H1 (cell line): ENCODE measurements around the gene FERMT1. TPM values are rescaled to one million over a fixed set of nuclear protein-coding genes. Genes with fewer than 3 reads are reported as not detected.

ENCODE experiments used
- CTCF ChIA-PET: fragments of 300-600 bp; sonication (Branson Sonifier 250); formaldehyde crosslinking; loops from one replicate; lab custom pipeline; 2021; ENCODE audit not compliant: partially characterized antibody; lab: Charles Lee
- POLR2A ChIA-PET: fragments of 300-600 bp; sonication (Branson Sonifier 250); formaldehyde crosslinking; loops from one replicate; lab custom pipeline; 2021; ENCODE audit warnings: inconsistent platforms; ENCODE audit not compliant: partially characterized antibody; lab: Charles Lee
- DNase-seq, 2 experiments: peaks; one replicate each; pipeline versions ENCODE4 v3.0.0 to v3.0.0-alpha.2; 2010 to 2022; ENCODE audit warnings: low spot score in 2 of 2, low read depth in 1 of 2, mixed read lengths in 1 of 2
- FAIRE-seq: peaks from 2 replicates; lab custom pipeline; 2011; peaks lifted over from hg19 to GRCh38; lab: Jason Lieb, UNC
- H2AFZ ChIP-seq: 2 replicates; pipeline ENCODE4 v1.8.1; 2012; ENCODE audit warnings: low read length, inconsistent platforms
- H2AK5ac ChIP-seq: 2 replicates; pipeline ENCODE4 v1.6.1; 2013; ENCODE audit warnings: low read depth, low read length
- H2BK120ac ChIP-seq: replicated peaks from 2 replicates; pipeline ENCODE3; 2013; ENCODE audit warnings: low read depth, low read length, inconsistent platforms
- H2BK12ac ChIP-seq: 2 replicates; pipeline ENCODE4 v1.6.1; 2013; ENCODE audit warnings: low read depth, low read length
- H2BK15ac ChIP-seq: 2 replicates; pipeline ENCODE4 v1.6.1; 2013; ENCODE audit warnings: low read length
- H2BK20ac ChIP-seq: 2 replicates; pipeline ENCODE4 v1.6.1; 2013; ENCODE audit warnings: low read length
- H2BK5ac ChIP-seq: 2 replicates; pipeline ENCODE4 v1.6.1; 2013; ENCODE audit warnings: low read depth, low read length
- H3K14ac ChIP-seq: 2 replicates; pipeline ENCODE4 v1.6.1; 2013; ENCODE audit warnings: inconsistent platforms; ENCODE audit not compliant: insufficient read length
- H3K18ac ChIP-seq: 2 replicates; pipeline ENCODE4 v1.6.1; 2013; ENCODE audit warnings: low read length; ENCODE audit errors: extremely low read depth
- H3K23ac ChIP-seq: 2 replicates; pipeline ENCODE4 v1.6.1; 2013; ENCODE audit warnings: inconsistent platforms; ENCODE audit not compliant: insufficient read length
- H3K23me2 ChIP-seq: 2 replicates; pipeline ENCODE4 v1.6.1; 2013; ENCODE audit warnings: low read depth, low read length
- H3K27ac ChIP-seq: 2 replicates; pipeline ENCODE4 v1.6.1; 2011; ENCODE audit warnings: low read depth, low read length, inconsistent platforms
- H3K27me3 ChIP-seq, 4 experiments: replicated peaks in 1 of 4; 1 replicate in 1 of 4; 2 replicates in 3 of 4; pipeline versions ENCODE4 v1.6.1 to v1.8.1; 2011 to 2013; ENCODE audit warnings: low read length in 3 of 4, mild to moderate bottlenecking in 3 of 4, inconsistent platforms in 2 of 4, mixed read lengths in 2 of 4, moderate library complexity in 1 of 4; ENCODE audit not compliant: control insufficient read depth in 3 of 4, insufficient read depth in 3 of 4; ENCODE audit errors: extremely low read depth in 1 of 4
- H3K36me3 ChIP-seq, 4 experiments: 2 replicates each; pipeline versions ENCODE4 v1.6.1 to v1.8.1; 2011 to 2013; ENCODE audit warnings: mild to moderate bottlenecking in 4 of 4, low read length in 3 of 4, moderate library complexity in 2 of 4, control low read depth in 1 of 4, inconsistent platforms in 1 of 4; ENCODE audit not compliant: insufficient read depth in 4 of 4, control insufficient read depth in 2 of 4
- H3K4ac ChIP-seq: replicated peaks from 2 replicates; pipeline ENCODE3; 2013; ENCODE audit warnings: low read length, low read depth, mixed read lengths, inconsistent platforms; ENCODE audit not compliant: insufficient read length
- H3K4me1 ChIP-seq, 4 experiments: replicated peaks in 1 of 4; 1 replicate in 1 of 4; 2 replicates in 3 of 4; pipeline versions ENCODE4 v1.6.1 to v1.8.1; 2011 to 2013; ENCODE audit warnings: low read length in 3 of 4, inconsistent platforms in 2 of 4, mixed read lengths in 1 of 4; ENCODE audit not compliant: insufficient read depth in 4 of 4, control insufficient read depth in 3 of 4
- H3K4me2 ChIP-seq, 2 experiments: 2 replicates each; pipeline versions ENCODE4 v1.6.1 to v1.8.1; 2011 to 2013; ENCODE audit warnings: low read depth in 2 of 2, low read length in 2 of 2, control low read depth in 1 of 2, inconsistent platforms in 1 of 2, mild to moderate bottlenecking in 1 of 2; ENCODE audit not compliant: insufficient read depth in 1 of 2
- H3K4me3 ChIP-seq, 4 experiments: fragments of 200-600, 300-600 bp in 1 of 4; sonication (generic), shearing (Covaris generic), sonication (Bioruptor Twin) in 1 of 4; 2 replicates each; pipeline versions ENCODE4 v1.5.1 to v1.8.1; 2011 to 2016; ENCODE audit warnings: low read length in 4 of 4, low read depth in 3 of 4, control low read depth in 2 of 4, inconsistent platforms in 2 of 4, mild to moderate bottlenecking in 2 of 4, mixed read lengths in 1 of 4, moderate library complexity in 1 of 4; ENCODE audit not compliant: insufficient read depth in 2 of 4; ENCODE audit errors: extremely low read depth in 1 of 4
- H3K56ac ChIP-seq: replicated peaks from 2 replicates; pipeline ENCODE3; 2013; ENCODE audit warnings: low read depth, mild to moderate bottlenecking, mixed read lengths, low read length, inconsistent platforms; ENCODE audit not compliant: insufficient read length
- H3K79me1 ChIP-seq: 2 replicates; pipeline ENCODE4 v1.6.1; 2013; ENCODE audit warnings: low read depth, low read length, control low read depth
- H3K79me2 ChIP-seq, 2 experiments: 2 replicates each; pipeline versions ENCODE4 v1.6.1 to v1.8.1; 2012 to 2013; ENCODE audit warnings: low read length in 2 of 2, mild to moderate bottlenecking in 2 of 2, inconsistent platforms in 1 of 2; ENCODE audit not compliant: insufficient read depth in 2 of 2, control insufficient read depth in 1 of 2
- H3K9ac ChIP-seq, 4 experiments: replicated peaks in 1 of 4; 1 replicate in 1 of 4; 2 replicates in 3 of 4; pipeline versions ENCODE4 v1.6.1 to v1.8.1; 2011 to 2013; ENCODE audit warnings: low read depth in 3 of 4, low read length in 3 of 4, control low read depth in 2 of 4, mild to moderate bottlenecking in 2 of 4, moderate library complexity in 2 of 4, inconsistent platforms in 1 of 4; ENCODE audit errors: extremely low read depth in 1 of 4
- H3K9me3 ChIP-seq, 2 experiments: 2 replicates each; pipeline versions ENCODE4 v1.6.1 to v1.8.1; 2012 to 2013; ENCODE audit warnings: mild to moderate bottlenecking in 2 of 2, moderate library complexity in 2 of 2, control low read depth in 1 of 2, inconsistent platforms in 1 of 2, low read depth in 1 of 2, low read length in 1 of 2, mixed read lengths in 1 of 2; ENCODE audit not compliant: insufficient read depth in 2 of 2
- H4K20me1 ChIP-seq, 2 experiments: replicated peaks in 1 of 2; 2 replicates each; pipeline versions ENCODE3 to v1.8.1; 2011 to 2013; ENCODE audit warnings: inconsistent platforms in 2 of 2, low read length in 2 of 2, mild to moderate bottlenecking in 1 of 2; ENCODE audit not compliant: insufficient read depth in 2 of 2, control insufficient read depth in 1 of 2
- H4K5ac ChIP-seq: 2 replicates; pipeline ENCODE4 v1.6.1; 2013; ENCODE audit warnings: low read length, low read depth, mixed read lengths, inconsistent platforms; ENCODE audit not compliant: insufficient read length
- H4K8ac ChIP-seq: 2 replicates; pipeline ENCODE4 v1.8.0; 2013; ENCODE audit warnings: mild to moderate bottlenecking, moderate library complexity, low read length, inconsistent platforms; ENCODE audit not compliant: insufficient read depth; ENCODE audit errors: extremely low read depth
- H4K91ac ChIP-seq: replicated peaks from 2 replicates; pipeline ENCODE3; 2013; ENCODE audit warnings: low read length, mixed read lengths, inconsistent platforms; ENCODE audit not compliant: insufficient read length
- EZH2 ChIP-seq: fragments of 200-600 bp; sonication (generic); IDR thresholded peaks from 2 replicates; pipeline ENCODE4 v1.7.1; 2012; ENCODE audit warnings: low read depth, mild to moderate bottlenecking, moderate library complexity, low read length, inconsistent platforms; ENCODE audit not compliant: severe bottlenecking
- KDM1A ChIP-seq: fragments of 200-600, 300-600 bp; sonication (generic); IDR thresholded peaks from 2 replicates; pipeline ENCODE4 v1.7.1; 2016; ENCODE audit warnings: mild to moderate bottlenecking, low read length, borderline replicate concordance
- SP4 ChIP-seq: IDR thresholded peaks from 2 replicates; pipeline ENCODE4 v1.6.1; 2012; ENCODE audit warnings: low read length, inconsistent platforms
- SUZ12 ChIP-seq: fragments of 200-600 bp; sonication (generic); IDR thresholded peaks from 2 replicates; pipeline ENCODE4 v1.6.1; 2012; ENCODE audit warnings: mild to moderate bottlenecking, inconsistent platforms, low read length, moderate library complexity, mixed read lengths
- TEAD4 ChIP-seq: IDR thresholded peaks from 2 replicates; pipeline ENCODE4 v1.6.1; 2012; ENCODE audit warnings: low read depth, low read length, inconsistent platforms, mixed read lengths
- WGBS, 2 experiments: shearing (Covaris generic) in 1 of 2; methylation state at CpG; one replicate each; pipeline versions ENCODE4 v1.1.6 to v1.1.7; 2013 to 2015; ENCODE audit warnings: low lambda C conversion rate in 2 of 2, mixed read lengths in 2 of 2, inconsistent platforms in 1 of 2, low coverage in 1 of 2, missing lambda C conversion rate in 1 of 2; ENCODE audit not compliant: insufficient replicate concordance in 2 of 2, insufficient coverage in 1 of 2, insufficient read length in 1 of 2; ENCODE audit errors: extremely low coverage in 1 of 2, missing lambda C conversion rate in 1 of 2; 5-methylcytosine and 5-hydroxymethylcytosine counted together
- polyA plus RNA-seq, 7 experiments: library from polyadenylated mRNA; depleted of rRNA in 3 of 7; stranded (reverse) in 5 of 7; unstranded in 2 of 7; fragments of >200 nt in 5 of 7; fragments of 200-250 nt in 2 of 7; gene quantifications; 1 replicate in 5 of 7; 2 replicates in 1 of 7; 4 replicates in 1 of 7; pipeline versions ENCODE4 v1.2.1 to v1.2.3, GENCODE V29; 2011 to 2013; ENCODE audit warnings: missing spikeins in 2 of 7, mixed read lengths in 2 of 7
- total RNA-seq: library from RNA; stranded (reverse); fragmentation: NEBNext Ultra II Directional; extraction: Animal tissue kit (Norgen Biotek cat#: 25700); gene quantifications from 2 replicates; pipeline ENCODE4 v1.2.1, GENCODE V29; 2021
- TF ChIP-seq, protein P1 (sequence below): IDR thresholded peaks from 2 replicates; pipeline ENCODE4 v1.6.1; 2012; ENCODE audit warnings: inconsistent platforms
- TF ChIP-seq, protein P2 (sequence below): IDR thresholded peaks from 2 replicates; pipeline ENCODE4 v1.6.1; 2012; ENCODE audit warnings: inconsistent platforms

FERMT1 gene
- total and polyA plus RNA-seq, 2 of the 8 experiments (the other 6 are each of a cell fraction or from before 2014, with no cell fraction given): 4.2 to 17.8 TPM

DNA sequence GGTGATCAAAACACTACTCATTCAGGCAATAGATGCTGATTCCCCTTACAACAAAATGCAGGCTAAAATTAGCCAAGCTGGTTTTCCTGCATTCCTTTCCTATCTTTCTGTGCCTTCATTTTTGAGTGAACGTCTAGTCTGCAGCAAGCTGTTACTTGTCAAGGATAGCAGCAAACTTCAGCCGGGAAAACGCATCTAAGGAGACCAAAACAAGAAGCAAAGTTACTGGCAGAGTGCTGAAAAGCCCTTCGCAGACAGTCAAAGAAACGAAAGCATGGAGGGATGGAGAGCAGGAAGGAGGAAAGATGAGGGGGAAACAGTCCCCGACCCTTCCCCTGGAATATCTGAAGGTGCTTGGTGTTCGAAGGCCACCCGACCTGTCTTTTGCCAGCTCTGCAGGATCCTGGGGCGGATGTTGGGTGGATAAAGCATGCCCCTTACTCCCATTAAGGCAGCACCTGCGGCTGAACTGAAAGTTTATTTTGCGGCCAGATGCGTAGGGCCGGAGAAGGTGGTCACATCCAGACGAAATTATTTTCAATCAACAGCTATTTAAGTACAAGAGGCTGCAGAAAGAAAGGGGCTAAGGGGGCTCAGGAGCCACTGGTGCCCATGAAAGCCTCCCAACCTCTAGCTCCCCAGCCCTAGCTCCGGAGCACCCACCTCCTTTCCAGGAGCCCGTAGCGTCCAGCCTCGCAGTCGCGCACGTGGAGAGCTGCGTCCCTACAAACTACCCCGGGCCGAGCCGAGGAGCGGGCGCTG lies 538 bp downstream of the FERMT1 start:
- Histone ChIP-seq H4K91ac (peak overlapping the region; percentile 89), H3K9ac (peak overlapping the region in 3 of 4 experiments; percentile 29 to 39 (median 38); a peak in 5 of 7 replicates), H3K27me3 (peaks cover 2 to 9% (median 7%) of the 10 kb centered on the region in 4 experiments; a peak in 5 of 7 replicates), H3K79me2 (no peaks in the 10 kb centered on the region), H2AFZ (peak overlapping the region; percentile 60), H3K4me2 (peak overlapping the region; percentile 91 to 97), H2BK20ac (peak overlapping the region; percentile 2; the same call in 1 of the 2 replicates), H3K79me1 (no peaks in the 10 kb centered on the region), H2BK12ac (peak overlapping the region; percentile 45; the same call in 1 of the 2 replicates), H3K4me3 (peak overlapping the region; percentile 48 to 62 (median 49)), H3K14ac (no peak overlapping the region), H4K5ac (peak overlapping the region; percentile 18), H3K36me3 (peaks cover 0 to 5% (median 0%) of the 10 kb centered on the region in 4 experiments; a peak in 1 of 8 replicates), H3K9me3 (no peaks in the 10 kb centered on the region), H3K23ac (no peak overlapping the region), H3K4me1 (peaks cover 1 to 15% (median 8%) of the 10 kb centered on the region in 4 experiments), H4K20me1 (no peaks in the 10 kb centered on the region), H3K27ac (no peak overlapping the region), H2BK120ac (peak overlapping the region; percentile 47), H3K18ac (peak overlapping the region; percentile 2), H2BK15ac (peak overlapping the region; percentile 6; the same call in 1 of the 2 replicates), H4K8ac (peak overlapping the region; percentile 69), H2AK5ac (no peak overlapping the region), H2BK5ac (peak overlapping the region; percentile 55; the same call in 1 of the 2 replicates), H3K4ac (no peak overlapping the region), H3K56ac (peak overlapping the region; percentile 78), H3K23me2 (peaks cover 7% of the 10 kb centered on the region; the same call in 1 of the 2 replicates)
- POLR2A ChIA-PET: interaction anchor here (0.7 to 1.2 kb wide), 5 partner anchors 14 to 289 kb away, joined by 3 to 4 read pairs (median 3); no protein-coding TSS in a partner anchor
- TF ChIP-seq SUZ12 (0 out of 2 replicates have a peak, but pooled peaks have one; percentile 36), EZH2 (peak; percentile 55), TEAD4 (no peak), KDM1A (no peak), SP4 (no peak)
- TF ChIP-seq, protein P1, sequence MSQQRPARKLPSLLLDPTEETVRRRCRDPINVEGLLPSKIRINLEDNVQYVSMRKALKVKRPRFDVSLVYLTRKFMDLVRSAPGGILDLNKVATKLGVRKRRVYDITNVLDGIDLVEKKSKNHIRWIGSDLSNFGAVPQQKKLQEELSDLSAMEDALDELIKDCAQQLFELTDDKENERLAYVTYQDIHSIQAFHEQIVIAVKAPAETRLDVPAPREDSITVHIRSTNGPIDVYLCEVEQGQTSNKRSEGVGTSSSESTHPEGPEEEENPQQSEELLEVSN: peak; percentile 75; the same call in 1 of the 2 replicates
- TF ChIP-seq, protein P2, sequence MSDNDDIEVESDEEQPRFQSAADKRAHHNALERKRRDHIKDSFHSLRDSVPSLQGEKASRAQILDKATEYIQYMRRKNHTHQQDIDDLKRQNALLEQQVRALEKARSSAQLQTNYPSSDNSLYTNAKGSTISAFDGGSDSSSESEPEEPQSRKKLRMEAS: peak; percentile 79
- 5% methylated on average over 27 of the region's 27 CpGs; no CpG with 5 or more reads in 1 of the 2 experiments for whole genome bisulfite sequencing, 2 experiments
- FAIRE-seq: peak; percentile 68
- peak in 1 of 2 experiments; percentile 52 for DNase-seq
- CTCF ChIA-PET: interaction anchor here (1.7 kb wide), 1 partner anchor 16 kb away, joined by 5 read pairs; no protein-coding TSS in a partner anchor
